Keratinocyte (primary cell): ENCODE measurements around the gene CDR2L. TPM values are rescaled to one million over a fixed set of nuclear protein-coding genes. Genes with fewer than 3 reads are reported as not detected.

Experiments used
- DNase-seq: peaks from one replicate; pipeline ENCODE4 v3.0.0-alpha.2; 2011; ENCODE audit warnings: low read depth, missing footprints, low spot score
- FAIRE-seq: peaks from 2 replicates; lab custom pipeline; 2011; peaks lifted over from hg19 to GRCh38; lab: Jason Lieb, UNC
- H2AFZ ChIP-seq: 2 replicates; pipeline ENCODE4 v1.6.0; 2012; ENCODE audit warnings: low read length, control low read depth, inconsistent platforms; ENCODE audit not compliant: control insufficient read depth
- H3K27ac ChIP-seq: 2 replicates; pipeline ENCODE4 v1.5.1; 2011; ENCODE audit warnings: low read length; ENCODE audit not compliant: control insufficient read depth, insufficient read depth
- H3K27me3 ChIP-seq: 3 replicates; pipeline ENCODE4 v1.6.0; 2011; ENCODE audit warnings: low read length; ENCODE audit not compliant: control insufficient read depth, insufficient read depth; ENCODE audit errors: extremely low read depth
- H3K36me3 ChIP-seq, 2 experiments: 2 replicates in 1 of 2; 3 replicates in 1 of 2; pipeline ENCODE4 v1.5.1; 2011; ENCODE audit warnings: low read length in 2 of 2, mild to moderate bottlenecking in 1 of 2; ENCODE audit not compliant: control insufficient read depth in 2 of 2, insufficient read depth in 2 of 2; ENCODE audit errors: extremely low read depth in 1 of 2
- H3K4me1 ChIP-seq: 3 replicates; pipeline ENCODE4 v1.5.1; 2011; ENCODE audit warnings: low read length; ENCODE audit not compliant: control insufficient read depth, insufficient read depth; ENCODE audit errors: extremely low read depth
- H3K4me2 ChIP-seq: 3 replicates; pipeline ENCODE4 v1.6.0; 2011; ENCODE audit warnings: low read depth, low read length; ENCODE audit not compliant: control insufficient read depth, insufficient read depth; ENCODE audit errors: extremely low read depth
- H3K4me3 ChIP-seq, 3 experiments: fragments of 200-600 bp in 1 of 3; sonication (generic) in 1 of 3; 2 replicates in 2 of 3; 3 replicates in 1 of 3; pipeline ENCODE4 v1.5.1; 2011 to 2016; ENCODE audit warnings: low read length in 3 of 3, mild to moderate bottlenecking in 3 of 3, control low read depth in 2 of 3, inconsistent platforms in 1 of 3, low read depth in 1 of 3, mixed read lengths in 1 of 3, mixed run types in 1 of 3, moderate library complexity in 1 of 3; ENCODE audit not compliant: control insufficient read depth in 2 of 3, insufficient read depth in 2 of 3; ENCODE audit errors: extremely low read depth in 1 of 3
- H3K79me2 ChIP-seq: 2 replicates; pipeline ENCODE4 v1.6.0; 2012; ENCODE audit warnings: low read length; ENCODE audit not compliant: control insufficient read depth, insufficient read depth
- H3K9ac ChIP-seq: 3 replicates; pipeline ENCODE4 v1.6.0; 2011; ENCODE audit warnings: low read length; ENCODE audit not compliant: control insufficient read depth, insufficient read depth; ENCODE audit errors: extremely low read depth
- H3K9me1 ChIP-seq: 3 replicates; pipeline ENCODE4 v1.6.0; 2011; ENCODE audit warnings: low read length; ENCODE audit not compliant: control insufficient read depth, insufficient read depth; ENCODE audit errors: extremely low read depth
- H3K9me3 ChIP-seq: 2 replicates; pipeline ENCODE4 v1.5.1; 2012; ENCODE audit warnings: low read depth, low read length; ENCODE audit not compliant: control insufficient read depth
- H4K20me1 ChIP-seq: 3 replicates; pipeline ENCODE4 v1.6.0; 2011; ENCODE audit warnings: low read length; ENCODE audit not compliant: control insufficient read depth, insufficient read depth; ENCODE audit errors: extremely low read depth
- EZH2 ChIP-seq: IDR thresholded peaks from one replicate; pipeline ENCODE4 v1.6.1; 2012; ENCODE audit warnings: inconsistent platforms, mild to moderate bottlenecking, low read length, moderate library complexity
- dilution Hi-C: fragments of 300-500 bp; cut with MboI; formaldehyde crosslinking; loops from one replicate; pipeline ENCODE4 v1.7.0; 2020; ENCODE audit warnings: low sequenced_read_pairs; ENCODE audit not compliant: extremely low pct_ligation_motif_present
- polyA plus RNA-seq, 5 experiments: library from polyadenylated mRNA; depleted of rRNA in 3 of 5; stranded (reverse) in 3 of 5; stranded (forward) in 1 of 5; unstranded in 1 of 5; fragments of >200 nt; gene quantifications; 1 replicate in 1 of 5; 2 replicates in 3 of 5; 3 replicates in 1 of 5; pipeline versions ENCODE4 v1.2.1 to v1.2.3, GENCODE V29; 2011 to 2012; ENCODE audit warnings: missing spikeins in 2 of 5, low read depth in 1 of 5, low replicate concordance in 1 of 5
- TF ChIP-seq, protein P1 (sequence below), 3 experiments: IDR thresholded peaks in 1 of 3; conservative IDR thresholded peaks in 1 of 3; optimal IDR thresholded peaks in 1 of 3; 2 replicates in 2 of 3; 3 replicates in 1 of 3; pipeline versions ENCODE3 to v1.5.1; 2011; ENCODE audit warnings: low read length in 3 of 3, mild to moderate bottlenecking in 3 of 3, moderate library complexity in 2 of 3, control low read depth in 1 of 3, inconsistent platforms in 1 of 3; ENCODE audit not compliant: insufficient read depth in 2 of 3; ENCODE audit errors: extremely low read depth in 1 of 3

Gene CDR2L
- polyA plus RNA-seq, 1 donor (not counting 4 experiments of a cell fraction or from before 2014, with no cell fraction given): 7.1 TPM

DNA sequence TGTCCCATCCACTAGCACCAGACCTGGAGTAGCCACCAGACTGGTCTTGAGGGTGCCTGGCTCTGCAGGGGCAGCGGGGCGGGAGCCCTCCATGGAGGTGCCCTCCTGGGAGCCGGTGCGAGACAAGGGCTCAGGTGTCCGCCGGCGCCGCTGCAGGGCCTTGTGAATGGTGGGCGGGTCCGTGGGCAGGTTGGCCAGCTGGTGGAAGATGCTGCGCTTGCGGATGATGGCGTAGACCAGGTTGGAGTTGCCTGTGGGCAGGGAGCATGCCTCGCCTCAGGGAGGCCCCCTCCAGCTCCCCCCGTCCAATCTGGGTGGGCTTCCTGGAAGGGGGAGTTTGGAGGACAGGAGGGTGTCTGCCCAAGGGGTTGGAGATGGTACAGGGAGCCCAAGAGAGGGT lies 33.3 kb upstream of the CDR2L start:
- no peaks in the 10 kb centered on the region for H3K36me3 ChIP-seq
- H3K9ac ChIP-seq: no peak overlapping the region
- dilution Hi-C loops: no loop called here
- TF ChIP-seq, protein P1, sequence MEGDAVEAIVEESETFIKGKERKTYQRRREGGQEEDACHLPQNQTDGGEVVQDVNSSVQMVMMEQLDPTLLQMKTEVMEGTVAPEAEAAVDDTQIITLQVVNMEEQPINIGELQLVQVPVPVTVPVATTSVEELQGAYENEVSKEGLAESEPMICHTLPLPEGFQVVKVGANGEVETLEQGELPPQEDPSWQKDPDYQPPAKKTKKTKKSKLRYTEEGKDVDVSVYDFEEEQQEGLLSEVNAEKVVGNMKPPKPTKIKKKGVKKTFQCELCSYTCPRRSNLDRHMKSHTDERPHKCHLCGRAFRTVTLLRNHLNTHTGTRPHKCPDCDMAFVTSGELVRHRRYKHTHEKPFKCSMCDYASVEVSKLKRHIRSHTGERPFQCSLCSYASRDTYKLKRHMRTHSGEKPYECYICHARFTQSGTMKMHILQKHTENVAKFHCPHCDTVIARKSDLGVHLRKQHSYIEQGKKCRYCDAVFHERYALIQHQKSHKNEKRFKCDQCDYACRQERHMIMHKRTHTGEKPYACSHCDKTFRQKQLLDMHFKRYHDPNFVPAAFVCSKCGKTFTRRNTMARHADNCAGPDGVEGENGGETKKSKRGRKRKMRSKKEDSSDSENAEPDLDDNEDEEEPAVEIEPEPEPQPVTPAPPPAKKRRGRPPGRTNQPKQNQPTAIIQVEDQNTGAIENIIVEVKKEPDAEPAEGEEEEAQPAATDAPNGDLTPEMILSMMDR (optimal IDR thresholded peaks at IDR 0.05 in 1 of 3, IDR thresholded peaks at IDR 0.05 in 1 of 3, conservative IDR thresholded peaks at IDR 0.05 in 1 of 3; ENCODE audit: extremely low read depth in 1 of 3, insufficient read depth in 2 of 3, low read length in 3 of 3): no peak
- H2AFZ ChIP-seq: no peak overlapping the region
- no peaks in the 10 kb centered on the region for H3K79me2 ChIP-seq
- no peak overlapping the region for H3K4me2 ChIP-seq
- H3K4me1 ChIP-seq: no peaks in the 10 kb centered on the region
- H3K9me3 ChIP-seq: peaks cover 3% of the 10 kb centered on the region
- H3K9me1 ChIP-seq: no peaks in the 10 kb centered on the region
- DNase-seq (no peak), FAIRE-seq (no peak)
- H3K27me3 ChIP-seq: peaks cover 6% of the 10 kb centered on the region
- no peaks in the 10 kb centered on the region for H4K20me1 ChIP-seq
- H3K27ac ChIP-seq: no peak overlapping the region
- H3K4me3 ChIP-seq: no peak overlapping the region

DNA sequence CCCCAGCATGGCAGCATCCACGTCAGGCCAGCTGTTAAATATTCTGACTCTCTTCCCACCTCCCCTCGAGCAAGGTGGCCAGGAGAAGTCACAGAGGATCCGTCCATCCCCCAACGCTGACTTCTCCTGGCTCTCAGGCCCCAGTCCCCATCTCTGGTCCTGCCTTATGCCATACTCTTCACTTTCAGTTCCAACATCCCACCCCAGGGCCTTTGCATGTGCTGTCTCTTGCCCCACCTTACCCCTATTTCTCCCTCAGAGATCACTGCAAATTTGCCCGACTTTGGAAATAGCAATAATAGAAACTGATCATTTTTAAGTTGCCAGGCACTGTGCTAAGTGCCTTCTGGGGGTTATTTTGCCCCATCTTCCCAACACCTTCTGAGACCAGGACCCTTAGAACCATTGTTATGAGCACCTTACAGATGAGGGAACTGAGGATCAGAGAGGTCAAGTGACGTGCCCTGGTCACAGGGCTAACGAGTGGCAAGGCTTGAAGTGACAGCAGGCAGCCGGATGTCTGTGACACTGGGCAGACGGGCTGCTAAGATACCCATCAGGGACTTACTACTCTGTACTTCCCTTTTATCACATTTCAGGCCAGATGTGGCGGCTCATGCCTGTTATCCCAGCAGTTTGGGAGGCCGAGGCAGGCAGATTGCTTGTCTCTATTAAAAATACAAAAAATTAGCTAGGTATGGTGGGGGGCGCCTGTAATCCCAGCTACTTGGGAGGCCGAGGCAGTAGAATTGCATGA lies 32.6 kb upstream of the CDR2L start:
- Histone ChIP-seq H3K9me1 (no peaks in the 10 kb centered on the region), H3K27ac (no peak overlapping the region), H3K36me3 (no peaks in the 10 kb centered on the region), H3K4me1 (no peaks in the 10 kb centered on the region), H3K79me2 (no peaks in the 10 kb centered on the region), H3K4me3 (no peak overlapping the region), H3K9me3 (peaks cover 3% of the 10 kb centered on the region), H2AFZ (no peak overlapping the region), H3K4me2 (no peak overlapping the region), H4K20me1 (no peaks in the 10 kb centered on the region), H3K27me3 (peaks cover 6% of the 10 kb centered on the region), H3K9ac (no peak overlapping the region)
- DNase-seq (no peak), FAIRE-seq (no peak)
- dilution Hi-C loops: no loop called here
- no peak for TF ChIP-seq EZH2
- TF ChIP-seq, protein P1 (optimal IDR thresholded peaks at IDR 0.05 in 1 of 3, IDR thresholded peaks at IDR 0.05 in 1 of 3, conservative IDR thresholded peaks at IDR 0.05 in 1 of 3; ENCODE audit: extremely low read depth in 1 of 3, insufficient read depth in 2 of 3, low read length in 3 of 3): no peak
